ENCODE data around the gene AUH.

The AUH gene

GRCh38 chr9:91188719-91189590 lies 172.8 kb downstream of the AUH start:
- DNase-seq (ENCODE audit: low spot score): no peak

GRCh38 chr9:91187965-91188344 lies 173.8 kb downstream of the AUH start:
- no peak for DNase-seq (ENCODE audit: low spot score)

- no peak for DNase-seq (ENCODE audit: low spot score)
These were observed 174.3 kb downstream of the AUH start for GRCh38 chr9:91187311-91187964.

GRCh38 chr9:91186632-91187108 lies 175.0 kb downstream of the AUH start:
- no peak for DNase-seq (ENCODE audit: low spot score)

- DNase-seq (ENCODE audit: low spot score): no peak
These were observed 176.4 kb downstream of the AUH start for GRCh38 chr9:91185193-91185886.

GRCh38 chr9:91182429-91183225 lies 179.1 kb downstream of the AUH start:
- DNase-seq (ENCODE audit: low spot score): no peak

GRCh38 chr9:91181541-91181940 lies 180.2 kb downstream of the AUH start:
- no peak for DNase-seq (ENCODE audit: low spot score)

- no peak for DNase-seq (ENCODE audit: low spot score)
These were observed 180.8 kb downstream of the AUH start for GRCh38 chr9:91180930-91181268.

- no peak for DNase-seq (ENCODE audit: low spot score)
These were observed 181.3 kb downstream of the AUH start for GRCh38 chr9:91180240-91180929.

- DNase-seq (ENCODE audit: low spot score): no peak
These were observed 182.2 kb downstream of the AUH start for GRCh38 chr9:91179237-91180138.

GRCh38 chr9:91178281-91179236 lies 183.2 kb downstream of the AUH start:
- no peak for DNase-seq (ENCODE audit: low spot score)

GRCh38 chr9:91177661-91178280 lies 183.9 kb downstream of the AUH start:
- DNase-seq (ENCODE audit: low spot score): no peak

GRCh38 chr9:91177081-91177480 lies 184.6 kb downstream of the AUH start:
- no peak for DNase-seq (ENCODE audit: low spot score)

GRCh38 chr9:91176426-91176825 lies 185.3 kb downstream of the AUH start:
- DNase-seq (ENCODE audit: low spot score): no peak

- DNase-seq (ENCODE audit: low spot score): peak; percentile 25
These were observed 186.9 kb downstream of the AUH start for GRCh38 chr9:91174772-91175171.

- no peak for DNase-seq (ENCODE audit: low spot score)
These were observed 189.4 kb downstream of the AUH start for GRCh38 chr9:91172329-91172728.

- no peak for DNase-seq (ENCODE audit: low spot score)
These were observed 190.8 kb downstream of the AUH start for GRCh38 chr9:91170951-91171350.

GRCh38 chr9:91166796-91167366 lies 194.8 kb downstream of the AUH start:
- no peak for DNase-seq (ENCODE audit: low spot score)

All from CD4-positive, alpha-beta T cell treated with Interleukin-15 for 4 hours (primary cell).